Fibroblast of lung (primary cell): Measurements from ENCODE around the gene TMEM115. TPM values are rescaled to one million over a fixed set of nuclear protein-coding genes. Genes with fewer than 3 reads are reported as not detected.

ENCODE experiments used
- DNase-seq, 2 donors: peaks; one replicate each; pipeline versions ENCODE4 v3.0.0 to v3.0.0-alpha.2; 2010; ENCODE audit warnings: low read depth in 2 of 2
- H2AFZ ChIP-seq: 2 replicates; pipeline ENCODE4 v1.5.1; 2012; ENCODE audit warnings: low read length, control low read depth, inconsistent platforms
- H3K27ac ChIP-seq: 2 replicates; pipeline ENCODE4 v1.5.1; 2011; ENCODE audit warnings: low read length, control low read depth; ENCODE audit not compliant: insufficient read depth
- H3K27me3 ChIP-seq: 2 replicates; pipeline ENCODE4 v1.5.1; 2011; ENCODE audit warnings: mild to moderate bottlenecking, low read length; ENCODE audit not compliant: control insufficient read depth, insufficient read depth
- H3K36me3 ChIP-seq: 2 replicates; pipeline ENCODE4 v1.5.1; 2011; ENCODE audit warnings: low read length; ENCODE audit not compliant: control insufficient read depth, insufficient read depth
- H3K4me1 ChIP-seq: 2 replicates; pipeline ENCODE4 v1.5.1; 2011; ENCODE audit warnings: low read length; ENCODE audit not compliant: control insufficient read depth, insufficient read depth; ENCODE audit errors: extremely low read depth
- H3K4me2 ChIP-seq: 2 replicates; pipeline ENCODE4 v1.5.1; 2011; ENCODE audit warnings: low read length, control low read depth; ENCODE audit not compliant: insufficient read depth; ENCODE audit errors: extremely low read depth
- H3K4me3 ChIP-seq, 4 experiments: fragments of 200-600 bp in 1 of 4; sonication (generic) in 1 of 4; replicated peaks in 1 of 4; 2 replicates each; pipeline ENCODE4 v1.5.1; 2011 to 2016; ENCODE audit warnings: low read length in 4 of 4, low read depth in 3 of 4, mild to moderate bottlenecking in 3 of 4, control low read depth in 2 of 4, inconsistent platforms in 1 of 4, mixed read lengths in 1 of 4; ENCODE audit not compliant: insufficient read depth in 1 of 4; ENCODE audit errors: control extremely low read depth in 1 of 4
- H3K79me2 ChIP-seq: 2 replicates; pipeline ENCODE4 v1.5.1; 2012; ENCODE audit warnings: mild to moderate bottlenecking, low read length, inconsistent platforms; ENCODE audit not compliant: control insufficient read depth, insufficient read depth
- H3K9ac ChIP-seq: 2 replicates; pipeline ENCODE4 v1.5.1; 2011; ENCODE audit warnings: mild to moderate bottlenecking, low read length, control low read depth; ENCODE audit not compliant: insufficient read depth
- H3K9me3 ChIP-seq: 2 replicates; pipeline ENCODE4 v1.5.1; 2012; ENCODE audit warnings: low read depth, low read length; ENCODE audit not compliant: control insufficient read depth, insufficient read depth
- H4K20me1 ChIP-seq: 2 replicates; pipeline ENCODE4 v1.5.1; 2011; ENCODE audit warnings: low read length; ENCODE audit not compliant: control insufficient read depth, insufficient read depth; ENCODE audit errors: extremely low read depth
- EZH2 ChIP-seq: IDR thresholded peaks from 2 replicates; pipeline ENCODE4 v1.5.1; 2012; ENCODE audit warnings: low read length, control low read depth, mild to moderate bottlenecking; ENCODE audit errors: missing control alignments
- polyA plus RNA-seq, 2 donors: library from polyadenylated mRNA; depleted of rRNA in 1 of 2; stranded (reverse) in 1 of 2; unstranded in 1 of 2; fragments of >200 nt; gene quantifications; 2 replicates each; pipeline ENCODE4 v1.2.1, GENCODE V29; 2011 to 2012; ENCODE audit warnings: missing spikeins in 1 of 2
- total RNA-seq: library from RNA; depleted of rRNA; stranded (reverse); fragments of >200 nt; gene quantifications from 2 replicates; pipeline ENCODE4 v1.2.1, GENCODE V29; 2014
- TF ChIP-seq, protein P1 (sequence below), 2 donors: IDR thresholded peaks in 1 of 2; conservative IDR thresholded peaks in 1 of 2; 1 replicate in 1 of 2; 2 replicates in 1 of 2; pipeline ENCODE4 v1.5.1; 2011 to 2012; ENCODE audit warnings: low read length in 2 of 2, control low read depth in 1 of 2, inconsistent platforms in 1 of 2, low read depth in 1 of 2, mild to moderate bottlenecking in 1 of 2

TMEM115 gene
- total and polyA plus RNA-seq, 2 donors (not counting 1 experiment from before 2014, with no cell fraction given): 28.2 to 44.8 TPM

DNA sequence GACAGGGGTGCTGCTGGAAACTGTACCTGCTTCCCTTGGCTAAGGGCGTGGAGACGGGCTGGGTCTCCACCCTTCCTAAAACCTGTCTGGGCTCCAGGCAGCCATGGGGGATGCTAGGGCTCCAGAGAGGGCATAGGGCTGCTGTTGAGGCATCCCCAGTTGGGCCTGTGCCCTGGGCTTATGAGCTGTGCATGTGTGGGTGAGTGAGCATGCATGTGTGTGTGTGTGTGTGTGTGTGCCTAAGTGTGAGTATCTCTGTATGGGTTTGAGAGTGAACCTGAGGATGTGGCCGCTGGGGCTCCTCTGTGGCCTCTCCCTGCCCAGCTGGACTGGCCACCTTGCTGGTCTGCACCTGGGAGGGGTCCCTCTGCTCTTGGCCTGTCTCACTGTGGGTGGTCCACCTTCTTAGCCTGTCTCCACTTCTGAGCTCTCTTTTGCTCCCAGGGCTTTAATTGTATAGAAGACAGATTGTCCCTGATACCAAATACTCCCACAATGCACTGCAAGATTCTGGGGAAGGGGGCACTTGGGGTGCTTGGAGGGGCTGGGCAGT, 11.9 kb upstream of the TMEM115 start:
- Histone ChIP-seq H3K79me2 (no peaks in the 10 kb centered on the region), H4K20me1 (no peaks in the 10 kb centered on the region), H3K27me3 (peaks cover 3% of the 10 kb centered on the region), H3K9me3 (no peaks in the 10 kb centered on the region), H3K4me2 (no peak overlapping the region), H3K4me3 (no peak overlapping the region), H3K4me1 (no peaks in the 10 kb centered on the region), H3K9ac (no peak overlapping the region), H2AFZ (no peak overlapping the region), H3K36me3 (no peaks in the 10 kb centered on the region), H3K27ac (no peak overlapping the region)
- TF ChIP-seq, protein P1, sequence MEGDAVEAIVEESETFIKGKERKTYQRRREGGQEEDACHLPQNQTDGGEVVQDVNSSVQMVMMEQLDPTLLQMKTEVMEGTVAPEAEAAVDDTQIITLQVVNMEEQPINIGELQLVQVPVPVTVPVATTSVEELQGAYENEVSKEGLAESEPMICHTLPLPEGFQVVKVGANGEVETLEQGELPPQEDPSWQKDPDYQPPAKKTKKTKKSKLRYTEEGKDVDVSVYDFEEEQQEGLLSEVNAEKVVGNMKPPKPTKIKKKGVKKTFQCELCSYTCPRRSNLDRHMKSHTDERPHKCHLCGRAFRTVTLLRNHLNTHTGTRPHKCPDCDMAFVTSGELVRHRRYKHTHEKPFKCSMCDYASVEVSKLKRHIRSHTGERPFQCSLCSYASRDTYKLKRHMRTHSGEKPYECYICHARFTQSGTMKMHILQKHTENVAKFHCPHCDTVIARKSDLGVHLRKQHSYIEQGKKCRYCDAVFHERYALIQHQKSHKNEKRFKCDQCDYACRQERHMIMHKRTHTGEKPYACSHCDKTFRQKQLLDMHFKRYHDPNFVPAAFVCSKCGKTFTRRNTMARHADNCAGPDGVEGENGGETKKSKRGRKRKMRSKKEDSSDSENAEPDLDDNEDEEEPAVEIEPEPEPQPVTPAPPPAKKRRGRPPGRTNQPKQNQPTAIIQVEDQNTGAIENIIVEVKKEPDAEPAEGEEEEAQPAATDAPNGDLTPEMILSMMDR (conservative IDR thresholded peaks at IDR 0.05 in 1 of 2, IDR thresholded peaks at IDR 0.05 in 1 of 2; ENCODE audit: low read depth in 1 of 2, low read length in 2 of 2): no peak
- TF ChIP-seq EZH2: no peak
- DNase-seq: peak in 1 of 2 donors; percentile 24

DNA sequence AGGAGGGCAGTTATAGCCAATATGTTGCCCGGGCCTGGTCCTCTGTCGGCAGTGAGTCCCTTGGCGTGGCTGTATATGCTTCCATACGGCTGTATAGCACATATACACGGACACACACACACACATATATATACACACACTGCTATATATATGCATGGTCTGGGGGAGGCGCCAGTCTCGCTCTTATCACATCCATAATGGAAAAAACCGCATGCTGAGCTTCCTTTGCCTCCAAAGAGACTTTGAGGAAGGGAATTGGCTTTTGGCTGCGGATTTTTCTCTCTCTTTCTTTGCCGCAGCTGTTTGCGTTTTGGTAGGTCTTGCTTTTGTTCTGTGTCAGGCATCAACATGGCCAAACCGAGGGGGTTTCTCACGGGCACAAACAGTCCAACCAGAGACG, 11.3 kb upstream of the TMEM115 start:
- H3K27ac ChIP-seq: no peak overlapping the region
- no peak for TF ChIP-seq EZH2
- TF ChIP-seq, protein P1 (conservative IDR thresholded peaks at IDR 0.05 in 1 of 2, IDR thresholded peaks at IDR 0.05 in 1 of 2; ENCODE audit: low read depth in 1 of 2, low read length in 2 of 2): peak in 1 of 2 donors; percentile 36

DNA sequence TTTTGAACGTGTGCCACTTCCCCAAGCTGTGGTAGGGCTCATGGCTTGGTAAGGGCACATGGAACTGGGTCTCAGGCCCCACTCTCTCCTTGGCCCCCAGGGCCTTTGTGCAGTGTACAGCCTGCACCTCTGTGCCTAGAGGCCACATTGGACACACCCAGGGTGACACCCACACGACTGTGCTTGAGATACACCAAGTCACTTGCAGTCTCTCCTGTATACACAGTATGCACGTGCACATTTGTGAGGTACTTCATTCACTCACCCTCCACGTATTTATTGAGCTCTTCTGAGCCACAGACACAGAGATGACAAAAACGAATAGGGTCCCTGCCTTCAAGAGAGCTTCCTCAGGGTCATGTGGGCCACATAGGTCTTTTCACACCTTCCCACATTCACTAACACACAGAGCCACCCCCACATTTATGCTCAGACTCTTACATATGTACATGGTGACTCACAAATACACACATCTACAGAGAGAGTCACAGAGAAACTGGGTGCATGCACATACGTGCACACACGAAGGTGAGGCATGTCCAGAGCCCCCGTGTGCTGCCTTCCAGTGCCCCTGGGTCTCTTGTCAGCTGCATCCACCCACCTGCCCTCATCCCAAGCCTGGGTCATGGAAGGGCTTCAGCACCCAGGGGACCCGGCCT, 9.8 kb upstream of the TMEM115 start:
- no peak overlapping the region for H3K4me2 ChIP-seq
- H3K27me3 ChIP-seq: peaks cover 3% of the 10 kb centered on the region
- no peak overlapping the region for H3K4me3 ChIP-seq
- no peak overlapping the region for H3K9ac ChIP-seq
- TF ChIP-seq EZH2: no peak
- TF ChIP-seq, protein P1 (conservative IDR thresholded peaks at IDR 0.05 in 1 of 2, IDR thresholded peaks at IDR 0.05 in 1 of 2; ENCODE audit: low read depth in 1 of 2, low read length in 2 of 2): no peak
- H2AFZ ChIP-seq: no peak overlapping the region
- H3K9me3 ChIP-seq: no peaks in the 10 kb centered on the region
- no peaks in the 10 kb centered on the region for H4K20me1 ChIP-seq
- no peaks in the 10 kb centered on the region for H3K36me3 ChIP-seq
- DNase-seq: no peak
- peaks cover 3% of the 10 kb centered on the region for H3K4me1 ChIP-seq
- no peaks in the 10 kb centered on the region for H3K79me2 ChIP-seq
- no peak overlapping the region for H3K27ac ChIP-seq

More for the DNA sequence above, 11.3 kb upstream of the TMEM115 start:
- peaks cover 3% of the 10 kb centered on the region for H3K27me3 ChIP-seq
- no peaks in the 10 kb centered on the region for H3K4me1 ChIP-seq
- H2AFZ ChIP-seq: no peak overlapping the region
- no peaks in the 10 kb centered on the region for H3K36me3 ChIP-seq
- DNase-seq: peak in 1 of 2 donors; percentile 52
- H3K9me3 ChIP-seq: no peaks in the 10 kb centered on the region
- H3K4me2 ChIP-seq: no peak overlapping the region
- no peak overlapping the region for H3K4me3 ChIP-seq
- H3K9ac ChIP-seq: no peak overlapping the region
- H4K20me1 ChIP-seq: no peaks in the 10 kb centered on the region
- no peaks in the 10 kb centered on the region for H3K79me2 ChIP-seq
